Fibroblast of lung (primary cell): ENCODE results near the gene PIK3C2G.

Experiments
- EZH2 ChIP-seq: IDR thresholded peaks from 2 replicates; pipeline ENCODE4 v1.5.1; 2012; ENCODE audit warnings: low read length, control low read depth, mild to moderate bottlenecking; ENCODE audit errors: missing control alignments
- TF ChIP-seq, protein P1 (sequence below), 2 donors: IDR thresholded peaks in 1 of 2; conservative IDR thresholded peaks in 1 of 2; 1 replicate in 1 of 2; 2 replicates in 1 of 2; pipeline ENCODE4 v1.5.1; 2011 to 2012; ENCODE audit warnings: low read length in 2 of 2, control low read depth in 1 of 2, inconsistent platforms in 1 of 2, low read depth in 1 of 2, mild to moderate bottlenecking in 1 of 2

DNA sequence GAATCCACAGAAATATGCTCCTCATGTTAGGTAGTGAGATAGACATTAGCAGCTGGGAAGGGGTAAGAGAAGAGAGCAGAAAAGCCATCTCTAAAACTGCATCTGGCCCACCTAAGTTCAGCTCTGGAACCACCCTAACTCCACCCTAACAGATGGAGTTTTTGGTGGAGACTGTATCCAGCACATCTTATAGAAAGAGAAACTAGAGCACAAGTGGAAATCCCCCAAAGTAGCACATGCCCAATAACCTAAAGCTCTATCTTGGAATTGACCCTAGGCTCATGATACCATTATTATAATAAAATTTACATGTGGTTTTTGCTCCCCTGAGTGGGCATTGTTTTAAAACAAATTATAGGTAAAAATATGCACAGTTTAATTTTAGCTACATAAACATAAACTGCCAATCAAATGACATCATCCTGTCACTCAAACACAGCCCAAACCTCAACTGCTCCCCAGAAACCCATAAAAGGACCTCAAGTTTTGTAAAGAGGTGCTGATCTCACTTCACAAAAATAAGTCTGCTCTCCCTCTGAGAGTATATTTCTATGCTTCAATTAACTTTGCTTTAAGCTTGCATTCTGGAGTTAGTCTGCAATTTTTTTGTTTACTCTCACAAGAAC lies 206.4 kb downstream of the PIK3C2G start:
- TF ChIP-seq, protein P1, sequence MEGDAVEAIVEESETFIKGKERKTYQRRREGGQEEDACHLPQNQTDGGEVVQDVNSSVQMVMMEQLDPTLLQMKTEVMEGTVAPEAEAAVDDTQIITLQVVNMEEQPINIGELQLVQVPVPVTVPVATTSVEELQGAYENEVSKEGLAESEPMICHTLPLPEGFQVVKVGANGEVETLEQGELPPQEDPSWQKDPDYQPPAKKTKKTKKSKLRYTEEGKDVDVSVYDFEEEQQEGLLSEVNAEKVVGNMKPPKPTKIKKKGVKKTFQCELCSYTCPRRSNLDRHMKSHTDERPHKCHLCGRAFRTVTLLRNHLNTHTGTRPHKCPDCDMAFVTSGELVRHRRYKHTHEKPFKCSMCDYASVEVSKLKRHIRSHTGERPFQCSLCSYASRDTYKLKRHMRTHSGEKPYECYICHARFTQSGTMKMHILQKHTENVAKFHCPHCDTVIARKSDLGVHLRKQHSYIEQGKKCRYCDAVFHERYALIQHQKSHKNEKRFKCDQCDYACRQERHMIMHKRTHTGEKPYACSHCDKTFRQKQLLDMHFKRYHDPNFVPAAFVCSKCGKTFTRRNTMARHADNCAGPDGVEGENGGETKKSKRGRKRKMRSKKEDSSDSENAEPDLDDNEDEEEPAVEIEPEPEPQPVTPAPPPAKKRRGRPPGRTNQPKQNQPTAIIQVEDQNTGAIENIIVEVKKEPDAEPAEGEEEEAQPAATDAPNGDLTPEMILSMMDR (conservative IDR thresholded peaks at IDR 0.05 in 1 of 2, IDR thresholded peaks at IDR 0.05 in 1 of 2; ENCODE audit: low read depth in 1 of 2, low read length in 2 of 2), result no peak
- no peak for TF ChIP-seq EZH2
